Measurements from ENCODE around the gene GRK4.
A peak's percentile ranks its signal among the peaks of the same experiment; 100 is the strongest.

The GRK4 gene

GRCh38 chr4:3074078-3074845 is 110.9 kb downstream of the GRK4 start, which contains the start of the genes HTT and HTT-AS:
Gene HTT, plus strand, starts transcription at chr4:3074681. Its CDS starts 145 bp downstream, at chr4:3074826.
Gene HTT-AS, minus strand, starts transcription at chr4:3074538.
- H3K4me3 ChIP-seq (replicated peaks; ENCODE audit: insufficient read depth, low read length), result peak within 1 kb of the TSS; percentile 97
- H3K27me3 ChIP-seq (ENCODE audit: insufficient read depth, poor library complexity, severe bottlenecking), result no peaks in the 10 kb centered on the region
- peak within 1 kb of the TSS; percentile 69 for H3K27ac ChIP-seq (replicated peaks)
- DNase-seq (ENCODE audit: low read depth in 1 of 2, low spot score in 1 of 2), result peak; percentile 81 to 94
- TF ChIP-seq REST (IDR thresholded peaks at IDR 0.05; ENCODE audit: insufficient replicate concordance, low read depth), result no peak
- TF ChIP-seq POLR2AphosphoS5 (IDR thresholded peaks at IDR 0.05; ENCODE audit: low read depth), result peak; percentile 67; the same call in 1 of the 2 replicates

- peak; percentile 30 to 74 for DNase-seq (ENCODE audit: low read depth in 1 of 2, low spot score in 1 of 2)
- Histone ChIP-seq H3K27me3 (ENCODE audit: insufficient read depth, poor library complexity, severe bottlenecking) (no peaks in the 10 kb centered on the region), H3K4me3 (replicated peaks; ENCODE audit: insufficient read depth, low read length) (peak overlapping the region; percentile 97), H3K27ac (replicated peaks) (peak overlapping the region; percentile 69)
- TF ChIP-seq POLR2AphosphoS5 (IDR thresholded peaks at IDR 0.05; ENCODE audit: low read depth), result no peak
- TF ChIP-seq SPI1 (IDR thresholded peaks at IDR 0.05; ENCODE audit: borderline replicate concordance, low read depth), result peak; percentile 83
- no peak for TF ChIP-seq GABPA (IDR thresholded peaks at IDR 0.05; ENCODE audit: low read depth)
- no peak for TF ChIP-seq CTCF (IDR thresholded peaks at IDR 0.05; ENCODE audit: insufficient read depth, low read length)
- no peak for TF ChIP-seq REST (IDR thresholded peaks at IDR 0.05; ENCODE audit: insufficient replicate concordance, low read depth)
These were observed 111.7 kb downstream of the GRK4 start for GRCh38 chr4:3074846-3075651.

GRCh38 chr4:3075652-3075981 is 112.2 kb downstream of the GRK4 start:
- no peaks in the 10 kb centered on the region for H3K27me3 ChIP-seq (ENCODE audit: insufficient read depth, poor library complexity, severe bottlenecking)
- no peak for DNase-seq (ENCODE audit: low read depth in 1 of 2, low spot score in 1 of 2)
- no peak overlapping the region for H3K27ac ChIP-seq (replicated peaks)
- TF ChIP-seq CTCF (IDR thresholded peaks at IDR 0.05; ENCODE audit: insufficient read depth, low read length) (no peak), GABPA (IDR thresholded peaks at IDR 0.05; ENCODE audit: low read depth) (no peak), REST (IDR thresholded peaks at IDR 0.05; ENCODE audit: insufficient replicate concordance, low read depth) (no peak), POLR2AphosphoS5 (IDR thresholded peaks at IDR 0.05; ENCODE audit: low read depth) (no peak), SPI1 (IDR thresholded peaks at IDR 0.05; ENCODE audit: borderline replicate concordance, low read depth) (no peak)
- H3K4me3 ChIP-seq (replicated peaks; ENCODE audit: insufficient read depth, low read length), result peak overlapping the region; percentile 97

Measured in HL-60 (cell line).